Uterus (tissue), 4 donors: ENCODE data around the gene VWC2L. TPM values are rescaled to one million over a fixed set of nuclear protein-coding genes. Genes with fewer than 3 reads are reported as not detected.

Experiments used
- DNase-seq, 2 donors: peaks; one replicate each; pipeline ENCODE4 v3.0.0-alpha.2; 2019 to 2020
- H3K27ac ChIP-seq, 2 donors: fragments of 200-600 bp; sonication (generic); 1 replicate in 1 of 2; 2 replicates in 1 of 2; pipeline ENCODE4 v1.5.1; 2016 to 2018
- H3K27me3 ChIP-seq, 2 donors: fragments of 200-600 bp; sonication (generic); one replicate each; pipeline ENCODE4 v1.5.1; 2018 to 2019; ENCODE audit warnings: control low read depth in 1 of 2
- H3K36me3 ChIP-seq, 2 donors: fragments of 200-600 bp; sonication (generic); one replicate each; pipeline ENCODE4 v1.5.1; 2019; ENCODE audit warnings: control low read depth in 1 of 2
- H3K4me1 ChIP-seq, 2 donors: fragments of 200-600 bp; sonication (generic); one replicate each; pipeline ENCODE4 v1.5.1; 2018 to 2019; ENCODE audit warnings: control low read depth in 1 of 2
- H3K4me3 ChIP-seq, 2 donors: fragments of 200-600 bp; sonication (generic); 1 replicate in 1 of 2; 2 replicates in 1 of 2; pipeline ENCODE4 v1.5.1; 2018 to 2019; ENCODE audit warnings: mild to moderate bottlenecking in 1 of 2
- H3K9me3 ChIP-seq, 2 donors: fragments of 200-600 bp; sonication (generic); one replicate each; pipeline ENCODE4 v1.5.1; 2019; ENCODE audit warnings: control low read depth in 1 of 2
- CTCF ChIP-seq, 4 experiments: fragments of 200-600 bp in 2 of 4; fragments of 450-650 bp in 2 of 4; sonication (generic) in 2 of 4; IDR thresholded peaks; one replicate each; pipeline ENCODE4 v1.5.1; 2016 to 2019; ENCODE audit warnings: antibody characterized with exemption in 4 of 4, mild to moderate bottlenecking in 2 of 4, moderate library complexity in 1 of 4
- POLR2A ChIP-seq, 2 donors: fragments of 450-650 bp; IDR thresholded peaks; one replicate each; pipeline ENCODE4 v1.6.1; 2016; ENCODE audit warnings: antibody characterized with exemption in 2 of 2, mild to moderate bottlenecking in 1 of 2, moderate library complexity in 1 of 2
- intact Hi-C: fragments of 100-400 bp; cut with DNase I; formaldehyde crosslinking; loops from one replicate; pipeline ENCODE4 v1.15.1; 2023; ENCODE audit warnings: low total_unique reads
- total RNA-seq, 4 donors: library from RNA; depleted of rRNA in 3 of 4; stranded (reverse); fragments of >200 nt in 3 of 4; gene quantifications; one replicate each; pipeline versions ENCODE4 v1.1.0 to v1.2.4, GENCODE V29; 2014 to 2023
- donor health status: DM: yes; HTN: yes; CAD: no.

Gene VWC2L
- total RNA-seq, 4 donors from 2014 or later = 0.21 TPM; not detected in 3

- Histone ChIP-seq H3K27me3 (no peaks in the 10 kb centered on the region), H3K9me3 (no peaks in the 10 kb centered on the region), H3K36me3 (no peaks in the 10 kb centered on the region), H3K27ac (no peak overlapping the region), H3K4me3 (no peak overlapping the region), H3K4me1 (no peaks in the 10 kb centered on the region)
- DNase-seq = no peak
- intact Hi-C loops = no loop called here
- TF ChIP-seq POLR2A (IDR thresholded peaks at IDR 0.05) (no peak), CTCF (IDR thresholded peaks at IDR 0.05) (no peak)
Observed at GRCh38 chr2:214542295-214542694, 131.4 kb downstream of the VWC2L start.

GRCh38 chr2:214542866-214543265 is 132.0 kb downstream of the VWC2L start:
- H3K9me3 ChIP-seq = no peaks in the 10 kb centered on the region
- H3K36me3 ChIP-seq = no peaks in the 10 kb centered on the region
- DNase-seq = no peak
- no peaks in the 10 kb centered on the region for H3K27me3 ChIP-seq
- H3K4me1 ChIP-seq = no peaks in the 10 kb centered on the region
- TF ChIP-seq POLR2A (IDR thresholded peaks at IDR 0.05) (no peak), CTCF (IDR thresholded peaks at IDR 0.05) (no peak)
- no peak overlapping the region for H3K27ac ChIP-seq
- H3K4me3 ChIP-seq = no peak overlapping the region
- intact Hi-C loops = no loop called here

GRCh38 chr2:214543386-214543955 is 132.6 kb downstream of the VWC2L start:
- TF ChIP-seq POLR2A (IDR thresholded peaks at IDR 0.05) (no peak), CTCF (IDR thresholded peaks at IDR 0.05) (no peak)
- no peak for DNase-seq
- Histone ChIP-seq H3K27me3 (no peaks in the 10 kb centered on the region), H3K9me3 (no peaks in the 10 kb centered on the region), H3K36me3 (no peaks in the 10 kb centered on the region), H3K4me1 (no peaks in the 10 kb centered on the region), H3K4me3 (no peak overlapping the region), H3K27ac (no peak overlapping the region)
- intact Hi-C loops = no loop called here

GRCh38 chr2:214545898-214546542 is 135.2 kb downstream of the VWC2L start:
- no peak for DNase-seq
- no peaks in the 10 kb centered on the region for H3K27me3 ChIP-seq
- no peak overlapping the region for H3K27ac ChIP-seq
- H3K4me3 ChIP-seq = no peak overlapping the region
- no peaks in the 10 kb centered on the region for H3K36me3 ChIP-seq
- no peaks in the 10 kb centered on the region for H3K9me3 ChIP-seq
- intact Hi-C loops = no loop called here
- TF ChIP-seq CTCF (IDR thresholded peaks at IDR 0.05) (no peak), POLR2A (IDR thresholded peaks at IDR 0.05) (no peak)
- no peaks in the 10 kb centered on the region for H3K4me1 ChIP-seq

- Histone ChIP-seq H3K27ac (no peak overlapping the region), H3K36me3 (no peaks in the 10 kb centered on the region), H3K27me3 (no peaks in the 10 kb centered on the region), H3K4me1 (no peaks in the 10 kb centered on the region), H3K9me3 (no peaks in the 10 kb centered on the region), H3K4me3 (no peak overlapping the region)
- intact Hi-C loops = no loop called here
- TF ChIP-seq CTCF (IDR thresholded peaks at IDR 0.05) (no peak), POLR2A (IDR thresholded peaks at IDR 0.05) (no peak)
- DNase-seq = no peak
Observed at GRCh38 chr2:214547931-214548330, 137.1 kb downstream of the VWC2L start.
